GM20000 (cell line): ENCODE measurements around the gene RMI1.
"Not testable (repeated sequence)": the region's sequence is repeated elsewhere in the genome, so short reads cannot be mapped to it uniquely, and the experiment has no call there.

ENCODE experiments used
- DNase-seq: peaks from one replicate; pipeline ENCODE4 v3.0.0; 2012; ENCODE audit warnings: low spot score
- TF ChIP-seq, protein P1 (sequence below): IDR thresholded peaks from 2 replicates; pipeline ENCODE4 v1.5.1; 2012; ENCODE audit warnings: mild to moderate bottlenecking, control low read depth; ENCODE audit errors: extremely low read depth, missing control alignments

Gene RMI1

DNA sequence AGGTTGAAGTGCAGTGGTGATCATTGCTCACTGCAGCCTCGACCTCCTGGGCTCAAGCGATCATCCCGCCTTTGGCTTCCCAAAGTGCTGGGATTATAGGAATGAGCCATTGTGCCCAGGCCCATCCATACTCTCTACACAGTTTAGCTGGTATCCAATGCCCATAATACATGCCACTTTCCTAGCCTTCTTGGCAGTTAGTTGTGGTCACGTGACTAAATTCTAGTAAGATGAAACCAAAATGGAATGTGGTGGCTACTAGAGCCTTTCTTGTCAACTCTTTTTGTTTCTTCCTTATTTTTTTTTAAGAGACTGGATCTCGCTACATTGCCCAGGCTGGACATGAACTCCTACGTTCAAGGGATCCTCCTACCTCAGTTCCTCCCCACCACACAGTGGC lies 44.1 kb upstream of the RMI1 start:
- DNase-seq = no peak

DNA sequence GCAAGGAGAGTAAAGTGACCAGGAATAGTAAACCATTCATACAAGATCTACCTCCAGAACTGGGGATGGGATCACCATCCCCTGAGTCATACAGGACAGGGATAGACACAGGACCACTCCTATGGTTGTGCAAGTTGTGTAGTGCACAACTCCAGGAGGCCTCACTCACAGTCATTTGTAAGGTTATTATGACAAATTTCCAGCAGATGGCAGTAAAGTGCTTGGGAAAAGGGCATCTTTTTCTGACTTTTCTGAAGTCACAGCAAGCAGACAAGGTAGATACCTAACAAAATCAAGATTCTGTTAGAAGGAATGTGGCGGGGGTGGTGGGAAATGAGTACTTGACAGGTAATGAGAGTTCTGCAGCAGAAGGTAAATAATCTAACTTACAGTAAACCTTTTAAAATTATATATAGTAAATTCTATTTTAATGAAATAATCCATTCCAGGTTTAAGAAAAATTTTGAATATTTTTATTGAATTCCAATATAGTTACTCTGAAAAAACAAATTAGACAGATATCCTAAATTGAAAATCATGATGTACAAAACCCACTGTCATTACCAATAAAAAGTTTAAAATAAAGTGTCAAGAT lies 42.6 kb upstream of the RMI1 start:
- DNase-seq = peak; percentile 59
- TF ChIP-seq, protein P1, sequence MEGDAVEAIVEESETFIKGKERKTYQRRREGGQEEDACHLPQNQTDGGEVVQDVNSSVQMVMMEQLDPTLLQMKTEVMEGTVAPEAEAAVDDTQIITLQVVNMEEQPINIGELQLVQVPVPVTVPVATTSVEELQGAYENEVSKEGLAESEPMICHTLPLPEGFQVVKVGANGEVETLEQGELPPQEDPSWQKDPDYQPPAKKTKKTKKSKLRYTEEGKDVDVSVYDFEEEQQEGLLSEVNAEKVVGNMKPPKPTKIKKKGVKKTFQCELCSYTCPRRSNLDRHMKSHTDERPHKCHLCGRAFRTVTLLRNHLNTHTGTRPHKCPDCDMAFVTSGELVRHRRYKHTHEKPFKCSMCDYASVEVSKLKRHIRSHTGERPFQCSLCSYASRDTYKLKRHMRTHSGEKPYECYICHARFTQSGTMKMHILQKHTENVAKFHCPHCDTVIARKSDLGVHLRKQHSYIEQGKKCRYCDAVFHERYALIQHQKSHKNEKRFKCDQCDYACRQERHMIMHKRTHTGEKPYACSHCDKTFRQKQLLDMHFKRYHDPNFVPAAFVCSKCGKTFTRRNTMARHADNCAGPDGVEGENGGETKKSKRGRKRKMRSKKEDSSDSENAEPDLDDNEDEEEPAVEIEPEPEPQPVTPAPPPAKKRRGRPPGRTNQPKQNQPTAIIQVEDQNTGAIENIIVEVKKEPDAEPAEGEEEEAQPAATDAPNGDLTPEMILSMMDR = peak; percentile 39

More for the DNA sequence above, 44.1 kb upstream of the RMI1 start:
- TF ChIP-seq, protein P1 = no peak

DNA sequence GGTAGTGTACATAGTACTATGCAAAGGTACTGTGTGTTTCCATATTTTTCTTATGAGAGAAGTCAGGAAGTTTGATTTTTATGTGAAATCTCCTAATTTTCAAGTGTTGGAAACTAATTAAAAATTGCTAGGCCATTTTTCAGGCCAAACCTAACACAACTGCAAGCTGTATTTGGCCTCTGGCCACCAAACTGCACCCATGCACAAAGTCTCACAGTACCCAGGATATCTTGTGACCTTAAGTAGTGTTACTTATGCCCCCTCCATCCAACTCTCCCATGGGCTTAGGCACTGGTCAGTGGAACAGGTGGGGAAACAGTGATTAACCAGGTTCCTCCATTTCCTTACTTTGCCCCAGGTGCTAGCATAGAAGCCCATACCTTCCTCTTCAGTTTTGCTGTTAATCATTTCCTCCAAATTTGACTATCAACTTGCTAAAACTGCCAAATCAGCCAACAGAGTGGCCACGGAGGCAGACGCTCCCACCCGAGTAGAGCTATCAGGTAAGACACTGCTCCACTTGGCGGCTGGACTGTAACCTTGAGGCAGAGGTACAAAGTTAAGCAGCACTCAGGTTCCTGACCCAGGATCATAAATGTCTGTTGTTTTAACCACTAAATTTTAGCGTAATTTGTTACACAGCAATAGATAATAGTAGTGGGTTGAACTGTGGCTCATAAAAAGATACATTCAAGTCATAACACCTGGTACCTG lies 39.9 kb upstream of the RMI1 start:
- TF ChIP-seq, protein P1 = no peak
- DNase-seq = no peak

DNA sequence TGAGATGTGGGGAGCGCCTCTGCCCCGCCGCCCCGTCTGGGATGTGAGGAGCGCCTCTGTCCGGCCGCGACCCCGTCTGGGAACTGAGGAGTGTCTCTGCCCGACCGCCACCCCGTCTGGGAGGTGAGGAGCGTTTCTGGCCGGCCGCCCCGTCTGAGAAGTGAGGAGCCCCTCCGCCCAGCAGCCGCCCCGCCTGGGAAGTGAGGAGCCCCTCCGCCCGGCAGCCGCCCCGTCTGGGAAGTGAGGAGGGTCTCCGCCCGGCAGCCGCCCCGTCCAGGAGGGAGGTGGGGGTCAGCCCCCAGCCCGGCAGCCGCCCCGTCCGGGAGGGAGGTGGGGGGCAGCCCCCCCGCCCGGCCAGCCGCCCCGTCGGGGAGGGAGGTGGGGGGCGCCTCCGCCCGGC lies 32.5 kb upstream of the RMI1 start:
- DNase-seq = not testable (repeated sequence)

DNA sequence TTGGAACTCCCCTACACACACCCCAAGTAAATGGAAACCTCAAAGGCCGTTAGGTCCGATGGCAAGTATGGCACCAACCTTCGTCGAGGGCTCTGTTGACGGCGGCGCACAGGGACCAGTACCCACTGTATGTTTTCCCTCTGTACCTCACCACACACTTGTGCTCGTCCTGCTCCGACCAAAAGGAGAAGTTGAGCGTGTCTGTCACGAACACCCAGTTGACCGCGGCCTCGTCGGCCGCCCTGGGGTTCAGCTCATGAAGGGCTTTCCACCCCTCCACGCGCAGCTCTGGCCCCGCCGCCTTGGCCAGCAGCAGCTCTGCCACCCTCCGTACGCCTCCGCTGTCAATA lies 24.5 kb upstream of the RMI1 start:
- TF ChIP-seq, protein P1 = no peak
- DNase-seq = peak; percentile 55

DNA sequence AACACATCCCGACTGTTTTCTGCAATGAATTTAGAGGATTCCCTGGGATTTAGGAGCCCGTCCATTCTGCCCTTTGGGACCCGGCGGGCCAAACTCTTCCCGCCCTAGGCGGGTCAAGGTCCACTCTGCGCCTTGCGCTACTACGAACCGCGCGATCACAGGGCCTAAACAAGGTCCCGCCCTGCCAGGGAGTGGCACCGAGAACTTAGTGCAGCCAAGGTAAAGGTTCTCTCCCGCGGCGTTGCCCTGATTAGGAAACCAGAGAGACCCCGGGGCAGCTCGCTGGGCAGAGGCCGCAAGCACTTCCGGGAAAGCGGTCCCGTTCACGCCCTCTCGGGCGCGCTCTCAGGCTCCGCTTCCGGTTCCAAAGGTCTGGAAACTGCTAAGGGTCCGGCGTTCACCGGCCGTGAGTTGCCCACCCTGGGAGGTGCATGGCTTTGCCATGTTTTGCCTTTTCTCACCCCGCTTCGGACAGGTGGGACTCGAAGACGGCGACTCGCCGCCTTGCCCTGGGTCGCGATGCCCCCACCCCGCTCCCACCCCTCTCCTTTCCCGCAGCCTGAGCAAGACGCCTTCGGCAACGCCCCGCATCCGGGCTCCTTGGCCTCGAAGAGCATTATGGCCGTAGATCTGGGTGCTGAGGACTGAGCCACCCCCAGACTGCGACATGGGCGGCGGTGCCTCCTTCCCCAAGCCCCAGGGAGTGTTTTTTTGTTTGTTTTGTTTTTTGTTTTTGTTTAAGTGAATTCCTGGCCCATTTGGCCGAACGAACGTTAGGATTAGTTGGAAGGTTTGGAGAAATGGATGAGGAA lies 24.0 kb upstream of the RMI1 start:
- peak; percentile 75 for DNase-seq
- TF ChIP-seq, protein P1 = no peak

DNA sequence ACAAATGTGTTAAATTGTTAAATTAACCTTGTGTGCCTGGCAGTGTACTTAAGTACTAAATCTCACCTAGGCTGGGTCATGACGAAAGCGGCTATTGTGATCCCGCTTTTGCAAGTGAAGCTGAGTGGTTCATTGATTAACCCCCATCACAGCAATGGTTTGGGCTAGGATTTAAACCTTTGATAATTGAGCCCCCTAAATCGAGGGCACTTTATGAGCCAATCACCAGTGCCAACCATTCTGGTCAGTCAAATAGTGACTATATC lies 23.4 kb upstream of the RMI1 start:
- TF ChIP-seq, protein P1 = no peak
- DNase-seq = no peak
